Esophagus squamous epithelium (tissue), 5 donors: ENCODE data around the gene YTHDC1. TPM values are rescaled to one million over a fixed set of nuclear protein-coding genes. Genes with fewer than 3 reads are reported as not detected.

ENCODE experiments used
- DNase-seq: peaks from one replicate; lab custom pipeline; 2025; lab: John Stamatoyannopoulos, UW
- H3K27ac ChIP-seq, 4 donors: fragments of 200-600 bp; sonication (generic); one replicate each; pipeline ENCODE4 v1.5.1; 2016 to 2019; ENCODE audit warnings: mild to moderate bottlenecking in 1 of 4
- H3K27me3 ChIP-seq, 4 donors: fragments of 200-600 bp; sonication (generic); 1 replicate in 3 of 4; 2 replicates in 1 of 4; pipeline versions ENCODE4 v1.5.1 to v1.6.0; 2017 to 2021; ENCODE audit warnings: antibody characterized with exemption in 1 of 4
- H3K36me3 ChIP-seq, 3 donors: fragments of 200-600 bp; sonication (generic); one replicate each; pipeline ENCODE4 v1.5.1; 2016 to 2019
- H3K4me1 ChIP-seq, 3 donors: fragments of 200-600 bp; sonication (generic); one replicate each; pipeline ENCODE4 v1.5.1; 2017 to 2019
- H3K4me3 ChIP-seq, 4 donors: fragments of 200-600 bp; sonication (generic); 1 replicate in 3 of 4; 2 replicates in 1 of 4; pipeline ENCODE4 v1.5.1; 2016 to 2019; ENCODE audit warnings: mild to moderate bottlenecking in 2 of 4, moderate library complexity in 1 of 4
- H3K9me3 ChIP-seq, 3 donors: fragments of 200-600 bp; sonication (generic); one replicate each; pipeline ENCODE4 v1.5.1; 2016 to 2019
- POLR2A ChIP-seq, 4 donors: fragments of 450-650 bp; IDR thresholded peaks; one replicate each; pipeline ENCODE4 v1.6.1; 2017; ENCODE audit warnings: antibody characterized with exemption in 4 of 4, mild to moderate bottlenecking in 4 of 4, moderate library complexity in 3 of 4
- WGBS, 2 donors: methylation state at CpG; one replicate each; pipeline ENCODE4 v1.1.5; 2018; 5-methylcytosine and 5-hydroxymethylcytosine counted together
- intact Hi-C: fragments of 100-400 bp; cut with DNase I; formaldehyde crosslinking; loops from one replicate; pipeline ENCODE4 v1.15.0; 2022
- total RNA-seq, 4 donors: library from RNA; depleted of rRNA; stranded (reverse); fragments of >200 nt; gene quantifications; one replicate each; pipeline ENCODE4 v1.1.0, GENCODE V29; 2016
- TF ChIP-seq, protein P1 (sequence below), 6 experiments: fragments of 450-650 bp in 4 of 6; fragments of 200-600 bp in 2 of 6; sonication (generic) in 2 of 6; IDR thresholded peaks; one replicate each; pipeline ENCODE4 v1.5.1; 2016 to 2019; ENCODE audit warnings: antibody characterized with exemption in 6 of 6, mild to moderate bottlenecking in 4 of 6, moderate library complexity in 4 of 6
- donor health status: DM: yes; HTN: yes; CAD: no.

The YTHDC1 gene
- total RNA-seq, 4 donors from 2014 or later, result 36.1 to 79.9 (median 50.7) TPM

DNA sequence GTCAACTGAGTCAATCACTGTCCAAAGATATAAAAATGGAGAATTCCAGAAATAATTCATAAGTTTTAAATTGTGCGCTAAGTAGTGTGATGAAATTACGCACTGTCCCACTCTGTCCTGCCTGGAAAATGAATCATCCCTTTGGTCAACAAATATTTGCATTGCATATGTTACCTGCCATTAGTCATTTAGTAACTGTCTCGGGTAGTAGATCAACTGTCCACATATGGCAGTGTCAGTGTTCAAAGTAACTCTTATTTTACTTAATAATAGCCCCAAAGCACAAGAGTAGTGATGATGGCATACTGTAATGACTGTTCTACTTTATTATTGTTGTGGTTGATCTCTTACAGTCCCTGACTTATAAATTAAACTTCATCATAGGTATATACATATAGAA lies 3.4 kb downstream of the YTHDC1 start:
- WGBS, 2 donors, result 51 to 58% methylated on average over 3 of the region's 3 CpGs
- TF ChIP-seq, protein P1, sequence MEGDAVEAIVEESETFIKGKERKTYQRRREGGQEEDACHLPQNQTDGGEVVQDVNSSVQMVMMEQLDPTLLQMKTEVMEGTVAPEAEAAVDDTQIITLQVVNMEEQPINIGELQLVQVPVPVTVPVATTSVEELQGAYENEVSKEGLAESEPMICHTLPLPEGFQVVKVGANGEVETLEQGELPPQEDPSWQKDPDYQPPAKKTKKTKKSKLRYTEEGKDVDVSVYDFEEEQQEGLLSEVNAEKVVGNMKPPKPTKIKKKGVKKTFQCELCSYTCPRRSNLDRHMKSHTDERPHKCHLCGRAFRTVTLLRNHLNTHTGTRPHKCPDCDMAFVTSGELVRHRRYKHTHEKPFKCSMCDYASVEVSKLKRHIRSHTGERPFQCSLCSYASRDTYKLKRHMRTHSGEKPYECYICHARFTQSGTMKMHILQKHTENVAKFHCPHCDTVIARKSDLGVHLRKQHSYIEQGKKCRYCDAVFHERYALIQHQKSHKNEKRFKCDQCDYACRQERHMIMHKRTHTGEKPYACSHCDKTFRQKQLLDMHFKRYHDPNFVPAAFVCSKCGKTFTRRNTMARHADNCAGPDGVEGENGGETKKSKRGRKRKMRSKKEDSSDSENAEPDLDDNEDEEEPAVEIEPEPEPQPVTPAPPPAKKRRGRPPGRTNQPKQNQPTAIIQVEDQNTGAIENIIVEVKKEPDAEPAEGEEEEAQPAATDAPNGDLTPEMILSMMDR (IDR thresholded peaks at IDR 0.05), result no peak
- no peak for TF ChIP-seq POLR2A (IDR thresholded peaks at IDR 0.05)
- Histone ChIP-seq H3K27ac (peak overlapping the region in 1 of 4 donors; percentile 34), H3K9me3 (no peaks in the 10 kb centered on the region), H3K27me3 (no peaks in the 10 kb centered on the region), H3K36me3 (peaks cover 0 to 4% (median 0%) of the 10 kb centered on the region in 3 donors), H3K4me3 (peak overlapping the region; percentile 64 to 96 (median 76)), H3K4me1 (peaks cover 0 to 79% (median 47%) of the 10 kb centered on the region in 3 donors)
- no peak for DNase-seq
- intact Hi-C loops, result no loop called here

DNA sequence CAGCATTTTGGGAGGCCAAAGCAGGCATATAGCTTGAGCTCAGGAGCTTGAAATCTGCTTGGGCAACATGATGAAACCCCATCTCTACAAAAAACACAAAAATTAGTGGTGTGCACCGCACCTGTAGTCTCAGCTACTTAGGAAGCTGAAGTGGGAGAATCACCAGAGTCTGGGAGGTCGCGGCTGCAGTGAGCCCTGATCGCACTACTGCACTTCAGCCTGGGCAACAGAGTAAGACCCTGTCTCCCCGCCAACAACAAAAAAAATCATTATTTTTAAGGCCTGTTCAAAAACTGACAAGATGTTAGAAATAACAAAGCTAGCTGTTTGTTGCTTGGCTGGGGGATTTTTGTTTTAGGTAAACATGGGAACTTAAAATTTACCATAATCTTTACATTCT lies 5.1 kb downstream of the YTHDC1 start:
- H3K4me3 ChIP-seq, result no peak overlapping the region
- peaks cover 0 to 89% (median 52%) of the 10 kb centered on the region in 3 donors for H3K4me1 ChIP-seq
- no peaks in the 10 kb centered on the region for H3K9me3 ChIP-seq
- H3K27me3 ChIP-seq, result no peaks in the 10 kb centered on the region
- peaks cover 0 to 4% (median 0%) of the 10 kb centered on the region in 3 donors for H3K36me3 ChIP-seq
- 90 to 98% methylated on average over 5 of the region's 5 CpGs for WGBS, 2 donors
- TF ChIP-seq, protein P1 (IDR thresholded peaks at IDR 0.05), result no peak
- TF ChIP-seq POLR2A (IDR thresholded peaks at IDR 0.05), result no peak
- DNase-seq, result no peak
- intact Hi-C loops, result no loop called here
- no peak overlapping the region for H3K27ac ChIP-seq

DNA sequence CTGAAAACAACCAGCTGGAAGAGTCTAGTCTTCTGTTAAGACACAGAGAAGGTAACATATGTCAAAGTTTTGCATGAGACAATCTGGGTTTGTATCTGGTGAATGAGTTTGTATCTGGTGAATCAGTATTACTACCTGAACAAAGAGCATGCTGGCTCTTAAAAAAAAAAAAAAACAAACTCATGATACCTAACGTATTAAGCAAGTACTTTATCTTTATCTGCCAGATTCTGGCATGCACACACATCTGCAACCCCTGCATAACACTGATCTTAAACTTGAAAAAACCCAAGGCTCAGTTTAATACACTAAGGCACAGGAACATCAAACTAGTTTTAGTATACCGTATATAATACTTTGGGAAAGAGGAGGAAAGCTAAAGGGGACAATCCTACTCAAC lies 5.8 kb downstream of the YTHDC1 start:
- intact Hi-C loops, result no loop called here
- no peak for TF ChIP-seq POLR2A (IDR thresholded peaks at IDR 0.05)
- TF ChIP-seq, protein P1 (IDR thresholded peaks at IDR 0.05), result no peak
- H3K9me3 ChIP-seq, result no peaks in the 10 kb centered on the region
- no peak for DNase-seq
- no peaks in the 10 kb centered on the region for H3K27me3 ChIP-seq
- 35 to 38% methylated on average over 2 of the region's 2 CpGs for WGBS, 2 donors
- H3K36me3 ChIP-seq, result peaks cover 0 to 4% (median 0%) of the 10 kb centered on the region in 3 donors
- no peak overlapping the region for H3K4me3 ChIP-seq
- H3K27ac ChIP-seq, result no peak overlapping the region
- peaks cover 0 to 96% (median 60%) of the 10 kb centered on the region in 3 donors for H3K4me1 ChIP-seq

DNA sequence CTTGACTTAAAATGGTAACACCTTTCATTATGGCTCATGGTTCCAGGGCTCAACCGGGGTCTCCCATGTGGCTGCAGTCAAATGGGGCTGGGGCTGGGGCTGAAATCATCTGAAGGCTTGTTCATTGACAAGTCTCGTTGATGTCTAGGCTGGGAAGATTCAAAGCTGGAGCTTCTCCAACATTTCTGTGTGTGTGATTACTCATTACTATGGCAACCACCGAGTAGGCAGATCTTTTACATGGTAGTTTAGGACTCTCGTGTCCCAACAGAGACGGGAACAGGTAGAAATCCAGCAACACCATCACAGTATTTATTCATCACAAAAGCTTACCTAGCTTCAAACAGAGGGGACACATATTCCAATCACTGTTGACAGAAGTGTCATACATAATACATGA lies 7.8 kb downstream of the YTHDC1 start:
- peaks cover 0 to 91% (median 63%) of the 10 kb centered on the region in 3 donors for H3K4me1 ChIP-seq
- H3K27ac ChIP-seq, result no peak overlapping the region
- TF ChIP-seq POLR2A (IDR thresholded peaks at IDR 0.05), result no peak
- TF ChIP-seq, protein P1 (IDR thresholded peaks at IDR 0.05), result no peak
- H3K36me3 ChIP-seq, result peaks cover 0 to 15% (median 3%) of the 10 kb centered on the region in 3 donors
- no peaks in the 10 kb centered on the region for H3K9me3 ChIP-seq
- DNase-seq, result no peak
- no peaks in the 10 kb centered on the region for H3K27me3 ChIP-seq
- intact Hi-C loops, result no loop called here
- WGBS, 2 donors, result 18 to 35% methylated on average over 4 of the region's 5 CpGs
- H3K4me3 ChIP-seq, result no peak overlapping the region

DNA sequence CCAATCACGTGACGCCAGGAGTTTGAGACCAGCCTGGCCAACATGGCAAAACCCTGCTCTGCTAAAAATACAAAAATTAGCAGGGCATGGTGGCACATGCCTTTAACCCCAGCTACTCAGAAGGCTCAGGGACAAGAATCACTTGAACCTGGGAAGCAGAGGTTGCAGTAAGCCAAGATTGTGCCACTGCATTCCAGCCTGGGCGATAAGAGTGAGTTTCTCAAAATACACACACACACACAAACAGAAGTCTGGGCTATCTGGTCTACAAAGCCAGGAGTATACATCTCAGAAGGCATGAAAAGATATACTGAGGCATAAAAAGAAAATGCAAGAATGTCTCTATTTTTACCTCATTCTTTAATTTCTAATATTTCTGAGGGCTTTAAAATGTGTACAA lies 11.3 kb downstream of the YTHDC1 start:
- H3K27me3 ChIP-seq, result no peaks in the 10 kb centered on the region
- H3K27ac ChIP-seq, result no peak overlapping the region
- intact Hi-C loops, result no loop called here
- H3K36me3 ChIP-seq, result peaks cover 0 to 45% (median 4%) of the 10 kb centered on the region in 3 donors
- no peak for DNase-seq
- no peaks in the 10 kb centered on the region for H3K9me3 ChIP-seq
- no peak for TF ChIP-seq POLR2A (IDR thresholded peaks at IDR 0.05)
- TF ChIP-seq, protein P1 (IDR thresholded peaks at IDR 0.05), result no peak
- WGBS, 2 donors, result 78 to 88% methylated on average over 3 of the region's 3 CpGs
- peaks cover 0 to 62% (median 39%) of the 10 kb centered on the region in 3 donors for H3K4me1 ChIP-seq
- H3K4me3 ChIP-seq, result no peak overlapping the region
